Fibroblast of upper back skin (primary cell): Measurements from ENCODE around the gene HEATR1.
"Not testable (repeated sequence)": the region's sequence is repeated elsewhere in the genome, so short reads cannot be mapped to it uniquely, and the experiment has no call there.

ENCODE experiments used
- DNase-seq: peaks from one replicate; pipeline ENCODE4 v3.0.0-alpha.2; 2013

The HEATR1 gene

DNA sequence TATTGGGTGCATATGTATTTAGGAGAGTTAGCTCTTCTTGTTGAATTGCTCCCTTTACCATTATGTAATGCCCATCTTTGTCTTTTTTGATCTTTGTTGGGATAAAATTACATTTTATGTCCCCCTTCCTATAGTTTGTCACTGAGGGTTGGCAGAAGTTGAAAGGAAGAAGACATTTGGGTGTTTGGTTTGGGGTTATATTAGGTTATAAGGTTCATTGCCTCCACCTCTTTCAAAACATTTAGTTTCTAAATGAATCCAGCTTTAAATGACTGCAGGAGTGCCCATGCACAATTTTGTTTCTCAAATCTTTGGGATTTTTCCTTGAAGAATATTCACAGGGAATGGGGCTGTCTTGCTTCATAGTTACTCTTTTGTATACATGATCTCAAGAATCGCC lies 95.1 kb downstream of the HEATR1 start:
- DNase-seq = no peak

DNA sequence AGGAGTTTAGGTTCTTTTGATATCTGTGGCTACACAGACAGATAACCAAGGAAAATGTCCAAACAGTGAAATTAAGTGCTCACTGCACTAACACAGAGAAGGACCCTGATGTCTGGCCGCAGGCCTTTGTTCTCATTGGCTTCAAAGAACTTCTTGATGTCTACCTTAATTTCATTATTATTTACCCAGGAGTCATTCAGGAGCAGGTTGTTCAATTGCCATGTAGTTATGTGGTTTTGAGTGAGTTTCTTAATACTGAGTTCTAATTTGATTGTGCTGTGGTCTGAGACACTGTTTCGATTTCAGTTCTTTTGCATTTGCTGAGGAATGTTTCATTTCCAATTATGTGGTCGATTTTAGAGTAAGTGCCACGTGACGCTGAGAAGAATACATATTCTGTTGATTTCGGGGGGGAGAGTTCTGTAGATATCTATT lies 95.7 kb downstream of the HEATR1 start:
- DNase-seq = no peak

DNA sequence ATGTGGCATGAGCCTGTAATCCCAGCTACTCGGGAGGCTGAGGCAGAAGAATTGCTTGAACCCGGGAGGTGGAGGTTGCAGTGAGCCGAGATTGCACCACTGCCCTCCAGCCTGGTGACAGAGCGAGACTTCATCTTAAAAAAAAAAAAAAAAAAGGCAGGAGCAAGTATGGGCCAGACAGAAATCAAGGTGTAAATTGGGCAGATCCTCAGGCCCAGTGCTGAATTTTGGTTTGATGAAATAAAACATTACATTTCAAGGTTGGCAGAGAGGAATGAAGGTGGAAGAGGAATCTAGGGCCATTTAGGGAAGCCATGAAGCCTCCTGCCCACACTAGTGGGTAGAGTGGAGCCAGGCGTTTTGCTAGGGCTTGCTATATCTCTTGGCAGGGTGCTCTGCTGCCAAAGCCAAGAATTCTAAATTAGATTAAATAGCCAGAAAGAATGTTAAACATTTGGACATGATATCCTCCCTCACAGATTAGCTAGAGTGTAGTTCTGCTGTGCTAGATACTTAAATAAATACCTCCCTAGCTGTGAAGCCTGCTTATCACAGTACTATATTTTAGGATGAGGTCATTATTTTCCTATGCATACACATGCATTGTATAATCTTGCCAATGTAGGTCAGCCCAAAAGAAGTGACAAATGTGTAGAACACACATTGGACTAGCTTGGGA lies 97.2 kb downstream of the HEATR1 start:
- DNase-seq = peak; percentile 22

DNA sequence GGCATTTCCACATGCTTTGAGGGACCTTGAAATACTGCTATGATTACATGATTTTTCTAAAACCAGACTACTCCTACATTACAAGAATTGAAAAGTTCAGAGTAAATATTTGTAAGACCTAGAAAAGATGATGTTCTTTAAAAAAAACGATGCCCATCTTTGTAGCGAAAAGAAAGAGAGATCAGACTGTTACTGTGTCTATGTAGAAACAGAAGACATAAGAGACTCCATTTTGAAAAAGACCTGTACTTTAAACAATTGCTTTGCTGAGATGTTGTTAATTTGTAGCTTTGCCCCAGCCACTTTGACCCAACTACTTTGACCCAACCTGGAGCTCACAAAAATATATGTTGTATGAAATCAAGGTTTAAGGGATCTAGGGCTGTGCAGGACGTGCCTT lies 100.0 kb downstream of the HEATR1 start:
- DNase-seq = not testable (repeated sequence)

DNA sequence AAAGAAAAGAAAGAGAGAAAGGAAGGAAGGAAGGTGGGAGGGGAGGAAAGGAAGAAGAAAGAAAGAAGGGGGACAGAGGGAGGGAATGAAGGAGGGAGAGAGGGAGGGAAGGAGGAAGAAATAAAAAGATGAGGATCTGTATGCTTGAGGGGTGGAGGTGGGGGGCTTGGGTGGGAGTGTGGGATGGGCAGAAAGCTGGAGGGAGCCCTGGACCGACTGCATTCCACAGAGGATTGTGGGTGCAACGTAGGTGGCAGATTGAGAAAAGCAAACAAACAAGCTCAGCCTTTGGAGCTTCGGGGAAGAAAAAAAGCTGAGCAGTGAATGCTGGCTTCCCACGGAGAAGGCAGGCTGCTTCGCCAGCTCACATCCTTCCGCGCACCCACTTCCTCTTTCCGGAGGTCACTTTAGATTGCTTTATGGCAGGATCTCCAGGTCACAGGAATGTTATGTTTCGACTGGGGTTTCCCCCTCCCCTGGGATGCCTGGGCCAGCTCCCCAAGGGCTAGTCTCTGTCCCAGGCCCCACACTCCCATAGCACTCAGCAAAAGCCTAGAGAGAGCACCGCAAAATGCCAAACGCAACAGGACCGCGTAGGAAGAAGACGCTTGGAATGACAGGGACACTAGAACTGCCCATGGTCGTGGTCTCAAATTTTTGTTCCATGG lies 101.2 kb downstream of the HEATR1 start:
- DNase-seq = peak; percentile 57

DNA sequence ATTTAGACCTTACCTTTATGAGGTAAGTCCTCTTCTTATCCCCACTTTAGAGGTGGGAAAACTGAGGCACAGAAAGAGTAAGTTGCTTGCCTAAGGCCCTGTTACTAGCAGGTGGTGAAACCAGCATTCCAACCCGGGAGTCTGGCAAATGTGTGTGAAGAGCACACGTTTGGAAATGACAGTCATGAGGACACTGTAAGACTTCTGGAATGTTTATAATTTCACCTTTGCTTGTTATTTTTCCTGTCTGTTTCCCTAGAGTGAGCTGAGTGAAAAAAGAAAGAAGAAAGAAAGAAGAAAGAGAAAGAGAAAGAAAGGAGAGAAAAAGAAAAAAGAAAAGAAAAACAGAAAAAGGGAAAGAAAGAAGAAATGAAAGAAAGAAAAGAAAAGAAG lies 101.7 kb downstream of the HEATR1 start:
- DNase-seq = peak; percentile 35

DNA sequence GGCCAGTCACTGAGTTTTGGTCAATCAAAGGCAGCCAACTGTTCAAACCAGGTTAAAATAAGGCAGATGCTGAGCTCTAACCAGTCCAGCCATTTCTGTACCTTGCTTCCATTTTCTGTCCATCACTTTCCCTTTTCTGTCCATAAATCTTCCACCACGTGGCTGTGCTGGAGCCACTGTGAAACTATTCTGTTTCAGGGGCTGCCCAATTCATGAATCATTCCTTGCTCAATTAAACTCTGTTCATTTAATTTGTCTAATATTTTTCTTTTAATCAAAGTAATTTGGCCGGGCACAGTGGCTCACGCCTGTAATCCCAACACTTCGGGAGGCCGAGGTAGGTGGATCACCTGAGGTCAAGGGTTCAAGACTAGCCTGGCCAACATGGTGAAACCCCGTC lies 103.2 kb downstream of the HEATR1 start:
- no peak for DNase-seq
